Panc1 (cell line): Measurements from ENCODE around the gene HHEX. TPM values are rescaled to one million over a fixed set of nuclear protein-coding genes. Genes with fewer than 3 reads are reported as not detected.
"Not testable (repeated sequence)": the region's sequence is repeated elsewhere in the genome, so short reads cannot be mapped to it uniquely, and the experiment has no call there.

Source experiments
- ATAC-seq: fragments of 200-7000 bp; cut with Tn5 transposase; 2 replicates; pipeline ENCODE4 v1.9.1; 2020; ENCODE audit warnings: mild to moderate bottlenecking, moderate library complexity
- BruUV-seq: library from RNA; stranded (reverse); fragments of 400-500 nt; replicated peaks from 2 replicates; lab custom pipeline; 2021; lab: Mats Ljungman, UMichigan
- CTCF ChIA-PET: fragments of 300-600 bp; sonication (Branson Sonifier 250); formaldehyde crosslinking; loops from one replicate; lab custom pipeline; 2022; ENCODE audit warnings: antibody characterized with exemption; lab: Charles Lee
- POLR2A ChIA-PET: fragments of 300-600 bp; sonication (Branson Sonifier 250); formaldehyde crosslinking; loops from one replicate; lab custom pipeline; 2022; ENCODE audit warnings: antibody characterized with exemption; lab: Charles Lee
- DNase-seq: peaks from one replicate; pipeline ENCODE4 v3.0.0-alpha.2; 2010; ENCODE audit warnings: low read depth, low spot score
- H3K27ac ChIP-seq: 2 replicates; pipeline ENCODE4 v1.5.1; 2011; ENCODE audit warnings: mild to moderate bottlenecking, low read length, inconsistent platforms
- H3K27me3 ChIP-seq: fragments of 200-500 bp; sonication (Bioruptor generic); 2 replicates; pipeline ENCODE4 v1.6.0; 2014; ENCODE audit warnings: low read length, inconsistent platforms; ENCODE audit not compliant: control insufficient read depth, insufficient read depth
- H3K36me3 ChIP-seq: fragments of 200-500 bp; sonication (Bioruptor generic); 2 replicates; pipeline ENCODE4 v1.5.1; 2014; ENCODE audit warnings: inconsistent platforms, mild to moderate bottlenecking, low read length, moderate library complexity; ENCODE audit not compliant: control insufficient read depth, insufficient read depth
- H3K4me1 ChIP-seq: 2 replicates; pipeline ENCODE4 v1.5.1; 2011; ENCODE audit warnings: inconsistent platforms, mild to moderate bottlenecking, low read length, moderate library complexity; ENCODE audit not compliant: control insufficient read depth, insufficient read depth
- H3K4me3 ChIP-seq, 2 experiments: 2 replicates each; pipeline ENCODE4 v1.5.1; 2011 to 2012; ENCODE audit warnings: low read depth in 2 of 2, low read length in 2 of 2, mild to moderate bottlenecking in 2 of 2, inconsistent platforms in 1 of 2, moderate library complexity in 1 of 2
- H3K9me3 ChIP-seq: fragments of 200-500 bp; sonication (Bioruptor generic); 2 replicates; pipeline ENCODE4 v1.5.1; 2014; ENCODE audit warnings: low read depth, mild to moderate bottlenecking, inconsistent platforms, low read length, moderate library complexity; ENCODE audit not compliant: control insufficient read depth, insufficient read depth
- SIN3A ChIP-seq: IDR thresholded peaks from 2 replicates; pipeline ENCODE4 v1.6.1; 2012; ENCODE audit warnings: low read depth, mild to moderate bottlenecking, low read length, moderate library complexity, borderline replicate concordance; ENCODE audit not compliant: insufficient read depth
- TCF7L2 ChIP-seq: IDR thresholded peaks from 2 replicates; pipeline ENCODE4 v1.6.1; 2011; ENCODE audit warnings: mild to moderate bottlenecking, low read depth, low read length, inconsistent platforms
- in situ Hi-C: cut with HindIII; loops from 2 replicates; pipeline ENCODE4 v1.10.0; 2016; ENCODE audit warnings: low sequenced_read_pairs, low pct_unique_long_range_greater_than_20kb
- intact Hi-C: fragments of 100-400 bp; cut with micrococcal nuclease; formaldehyde crosslinking; loops from one replicate; pipeline ENCODE4 v1.10.0; 2022; ENCODE audit not compliant: unreplicated experiment
- total RNA-seq: library from RNA; stranded (reverse); gene quantifications from one replicate; pipeline ENCODE4 v1.2.1, GENCODE V29; 2021; ENCODE audit not compliant: unreplicated experiment
- TF ChIP-seq, protein P1 (sequence below): fragments of 450-650 bp; IDR thresholded peaks from 2 replicates; pipeline ENCODE4 v1.5.1; 2017; ENCODE audit warnings: mild to moderate bottlenecking
- TF ChIP-seq, protein P2 (sequence below), 2 experiments: IDR thresholded peaks; 2 replicates each; pipeline ENCODE4 v1.6.1; 2011 to 2012; ENCODE audit warnings: low read depth in 2 of 2, control low read depth in 1 of 2, low read length in 1 of 2, mild to moderate bottlenecking in 1 of 2, moderate library complexity in 1 of 2; ENCODE audit not compliant: insufficient read depth in 1 of 2

Gene HHEX
- total RNA-seq, 1 experiment from 2014 or later = 10.1 TPM

DNA sequence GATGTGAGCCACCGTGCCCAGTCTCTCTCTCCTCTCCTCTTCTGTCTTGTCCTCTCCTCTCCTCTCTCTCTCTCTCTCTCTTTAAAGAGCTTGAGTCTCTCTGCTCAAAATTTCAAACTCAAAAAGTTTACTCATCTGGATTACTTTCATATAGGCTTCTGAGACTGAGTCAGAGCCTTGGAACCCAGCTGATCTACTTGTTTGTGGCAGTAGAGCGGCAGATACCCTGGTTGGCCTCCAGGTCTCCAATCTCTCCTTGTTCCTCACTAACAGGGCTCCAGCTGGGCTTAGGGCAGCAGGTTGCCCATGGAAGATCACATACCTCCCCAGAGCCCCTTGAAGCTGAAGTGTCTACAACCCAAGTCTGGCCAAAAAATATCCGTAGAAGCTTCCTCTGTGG lies 51.0 kb downstream of the HHEX start:
- no peak overlapping the region for H3K4me3 ChIP-seq
- intact Hi-C loops (no loop called here), in situ Hi-C loops (no loop called here)
- POLR2A ChIA-PET = no interaction called here
- H3K27ac ChIP-seq = no peak overlapping the region
- no TSS peak for BruUV-seq
- ATAC-seq (no peak), DNase-seq (no peak)
- no peaks in the 10 kb centered on the region; the same call in 1 of the 2 replicates for H3K27me3 ChIP-seq
- H3K36me3 ChIP-seq = no peaks in the 10 kb centered on the region
- H3K9me3 ChIP-seq = no peaks in the 10 kb centered on the region
- CTCF ChIA-PET = no interaction called here
- H3K4me1 ChIP-seq = no peaks in the 10 kb centered on the region
- TF ChIP-seq TCF7L2 (no peak), SIN3A (no peak)
- TF ChIP-seq, protein P1, sequence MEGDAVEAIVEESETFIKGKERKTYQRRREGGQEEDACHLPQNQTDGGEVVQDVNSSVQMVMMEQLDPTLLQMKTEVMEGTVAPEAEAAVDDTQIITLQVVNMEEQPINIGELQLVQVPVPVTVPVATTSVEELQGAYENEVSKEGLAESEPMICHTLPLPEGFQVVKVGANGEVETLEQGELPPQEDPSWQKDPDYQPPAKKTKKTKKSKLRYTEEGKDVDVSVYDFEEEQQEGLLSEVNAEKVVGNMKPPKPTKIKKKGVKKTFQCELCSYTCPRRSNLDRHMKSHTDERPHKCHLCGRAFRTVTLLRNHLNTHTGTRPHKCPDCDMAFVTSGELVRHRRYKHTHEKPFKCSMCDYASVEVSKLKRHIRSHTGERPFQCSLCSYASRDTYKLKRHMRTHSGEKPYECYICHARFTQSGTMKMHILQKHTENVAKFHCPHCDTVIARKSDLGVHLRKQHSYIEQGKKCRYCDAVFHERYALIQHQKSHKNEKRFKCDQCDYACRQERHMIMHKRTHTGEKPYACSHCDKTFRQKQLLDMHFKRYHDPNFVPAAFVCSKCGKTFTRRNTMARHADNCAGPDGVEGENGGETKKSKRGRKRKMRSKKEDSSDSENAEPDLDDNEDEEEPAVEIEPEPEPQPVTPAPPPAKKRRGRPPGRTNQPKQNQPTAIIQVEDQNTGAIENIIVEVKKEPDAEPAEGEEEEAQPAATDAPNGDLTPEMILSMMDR = no peak
- TF ChIP-seq, protein P2, sequence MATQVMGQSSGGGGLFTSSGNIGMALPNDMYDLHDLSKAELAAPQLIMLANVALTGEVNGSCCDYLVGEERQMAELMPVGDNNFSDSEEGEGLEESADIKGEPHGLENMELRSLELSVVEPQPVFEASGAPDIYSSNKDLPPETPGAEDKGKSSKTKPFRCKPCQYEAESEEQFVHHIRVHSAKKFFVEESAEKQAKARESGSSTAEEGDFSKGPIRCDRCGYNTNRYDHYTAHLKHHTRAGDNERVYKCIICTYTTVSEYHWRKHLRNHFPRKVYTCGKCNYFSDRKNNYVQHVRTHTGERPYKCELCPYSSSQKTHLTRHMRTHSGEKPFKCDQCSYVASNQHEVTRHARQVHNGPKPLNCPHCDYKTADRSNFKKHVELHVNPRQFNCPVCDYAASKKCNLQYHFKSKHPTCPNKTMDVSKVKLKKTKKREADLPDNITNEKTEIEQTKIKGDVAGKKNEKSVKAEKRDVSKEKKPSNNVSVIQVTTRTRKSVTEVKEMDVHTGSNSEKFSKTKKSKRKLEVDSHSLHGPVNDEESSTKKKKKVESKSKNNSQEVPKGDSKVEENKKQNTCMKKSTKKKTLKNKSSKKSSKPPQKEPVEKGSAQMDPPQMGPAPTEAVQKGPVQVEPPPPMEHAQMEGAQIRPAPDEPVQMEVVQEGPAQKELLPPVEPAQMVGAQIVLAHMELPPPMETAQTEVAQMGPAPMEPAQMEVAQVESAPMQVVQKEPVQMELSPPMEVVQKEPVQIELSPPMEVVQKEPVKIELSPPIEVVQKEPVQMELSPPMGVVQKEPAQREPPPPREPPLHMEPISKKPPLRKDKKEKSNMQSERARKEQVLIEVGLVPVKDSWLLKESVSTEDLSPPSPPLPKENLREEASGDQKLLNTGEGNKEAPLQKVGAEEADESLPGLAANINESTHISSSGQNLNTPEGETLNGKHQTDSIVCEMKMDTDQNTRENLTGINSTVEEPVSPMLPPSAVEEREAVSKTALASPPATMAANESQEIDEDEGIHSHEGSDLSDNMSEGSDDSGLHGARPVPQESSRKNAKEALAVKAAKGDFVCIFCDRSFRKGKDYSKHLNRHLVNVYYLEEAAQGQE (IDR thresholded peaks at IDR 0.05; ENCODE audit: insufficient read depth in 1 of 2, low read depth in 2 of 2, low read length in 1 of 2) = no peak

DNA sequence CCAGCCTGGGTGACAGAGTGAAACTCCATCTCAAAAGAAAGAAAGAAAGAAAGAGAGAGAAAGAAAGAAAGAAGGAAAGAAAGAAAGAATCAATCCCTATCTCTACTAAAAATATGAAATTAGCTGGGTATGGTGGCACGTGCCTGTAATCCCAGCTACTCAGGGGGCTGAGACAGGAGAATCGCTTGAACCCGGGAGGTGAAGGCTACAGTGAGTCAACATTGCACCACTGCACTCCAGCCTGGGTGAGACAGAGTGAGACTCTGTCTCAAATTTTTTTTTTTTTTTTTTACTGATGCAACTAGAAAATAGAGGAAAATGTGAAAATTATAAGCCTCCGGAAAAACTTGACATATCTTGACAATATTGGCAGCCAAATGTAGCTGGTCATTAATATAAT lies 52.0 kb downstream of the HHEX start:
- H3K27me3 ChIP-seq, intact Hi-C loops, DNase-seq, H3K27ac ChIP-seq, BruUV-seq, H3K4me3 ChIP-seq, H3K4me1 ChIP-seq, H3K36me3 ChIP-seq, in situ Hi-C loops, ATAC-seq, H3K9me3 ChIP-seq: not testable (repeated sequence)
- ChIA-PET POLR2A (interaction anchor here (0.7 kb wide), 1 partner anchor 42 kb away, joined by 5 read pairs; no protein-coding TSS in a partner anchor), CTCF (interaction anchor here (0.6 kb wide), 1 partner anchor 30 kb away, joined by 3 read pairs; no protein-coding TSS in a partner anchor)

DNA sequence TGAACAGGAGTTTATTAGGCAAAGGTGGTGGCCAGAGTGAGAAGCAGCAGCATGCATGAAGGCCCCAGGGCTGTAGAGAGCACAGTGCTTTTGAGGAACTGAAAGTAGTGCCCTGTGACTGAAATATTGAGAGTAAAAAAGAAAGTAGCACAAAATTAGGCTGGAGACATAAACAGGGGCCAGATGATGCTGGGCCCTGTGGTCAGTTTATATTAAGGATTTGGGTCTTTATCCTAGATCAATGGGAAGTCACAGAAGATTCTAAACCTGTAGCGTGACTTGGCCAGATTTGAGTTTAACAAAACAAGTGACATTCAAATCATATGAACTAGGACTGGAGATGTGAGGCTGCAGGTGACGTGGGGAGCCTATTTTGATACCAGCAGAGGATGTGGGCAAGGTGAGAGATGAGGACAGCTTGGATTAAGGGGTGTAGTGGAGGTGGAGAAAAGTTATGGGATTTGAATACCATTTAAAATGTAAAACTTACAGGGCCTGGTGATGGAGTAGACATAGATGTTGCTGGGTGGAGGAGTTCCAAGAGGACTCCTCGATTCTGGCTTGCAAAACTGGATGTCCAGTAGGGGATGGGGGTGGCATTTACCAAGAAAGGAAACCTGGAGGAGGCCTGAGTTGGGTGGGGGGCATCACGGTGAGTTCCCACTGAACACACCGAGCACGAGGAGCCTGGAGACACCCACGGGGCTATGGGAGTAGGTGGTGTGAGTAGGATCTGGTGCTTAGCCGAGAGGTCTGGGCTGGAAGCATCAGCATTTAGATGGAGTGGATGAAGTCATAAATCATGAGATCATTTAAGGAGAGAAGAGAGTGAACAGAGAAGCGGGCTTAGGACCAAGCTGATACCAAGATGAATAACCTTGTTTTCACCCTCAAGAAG lies 52.8 kb downstream of the HHEX start:
- Histone ChIP-seq H3K27ac (no peak overlapping the region), H3K4me3 (no peak overlapping the region), H3K36me3 (no peaks in the 10 kb centered on the region), H3K9me3 (no peaks in the 10 kb centered on the region), H3K4me1 (no peaks in the 10 kb centered on the region), H3K27me3 (no peaks in the 10 kb centered on the region)
- in situ Hi-C loops = no loop called here
- DNase-seq (no peak), ATAC-seq (no peak)
- ChIA-PET POLR2A (interaction anchor here (0.7 kb wide), 1 partner anchor 43 kb away, joined by 5 read pairs; no protein-coding TSS in a partner anchor), CTCF (no interaction called here)
- TF ChIP-seq, protein P2 (IDR thresholded peaks at IDR 0.05; ENCODE audit: insufficient read depth in 1 of 2, low read depth in 2 of 2, low read length in 1 of 2) = no peak
- TF ChIP-seq, protein P1 = no peak
- TF ChIP-seq TCF7L2 = no peak
- intact Hi-C loops = no loop called here
- BruUV-seq = no TSS peak
